SH-SY5Y (cell line): ENCODE measurements around the gene CBFA2T3.

Experiments used
- GATA2 ChIP-seq: IDR thresholded peaks from 2 replicates; pipeline ENCODE4 v1.6.1; 2011; ENCODE audit warnings: mild to moderate bottlenecking, low read depth, low read length
- GATA3 ChIP-seq: IDR thresholded peaks from 2 replicates; pipeline ENCODE4 v1.6.1; 2011; ENCODE audit warnings: low read depth, mild to moderate bottlenecking, low read length, moderate library complexity

DNA sequence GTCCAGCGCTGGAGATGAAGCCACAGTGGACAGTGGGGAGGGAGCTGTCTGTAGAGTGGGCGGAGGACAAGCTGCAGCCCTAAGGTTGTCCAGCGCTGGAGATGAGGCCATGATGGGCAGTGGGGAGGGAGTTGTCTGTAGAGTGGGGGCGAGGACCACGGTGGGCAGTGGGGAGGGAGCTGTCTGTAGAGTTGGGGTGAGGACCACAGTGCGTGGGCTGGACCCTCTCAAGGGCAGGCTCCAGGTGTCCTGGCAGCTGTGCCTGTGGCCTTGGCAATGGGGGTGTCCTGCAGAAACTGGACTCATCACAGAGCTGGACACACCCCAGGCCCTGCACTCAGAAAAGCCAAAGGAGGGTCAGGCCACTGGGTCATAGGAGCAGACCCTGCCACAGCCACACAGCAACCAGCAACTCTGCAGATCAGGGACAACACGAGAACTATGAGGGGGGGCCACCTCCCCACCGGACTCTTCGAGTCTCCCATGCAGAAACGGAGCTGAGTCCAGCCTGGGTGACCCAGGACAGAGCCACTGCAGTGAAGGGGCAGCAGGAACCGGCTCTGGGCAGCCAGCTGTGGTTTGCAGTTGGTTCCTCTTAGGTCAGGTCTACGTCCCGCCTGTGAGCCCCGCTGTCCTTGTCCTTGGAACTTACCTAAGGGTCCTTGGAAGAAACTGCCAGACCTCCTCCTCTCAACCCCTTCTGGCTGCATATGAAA, 33.4 kb upstream of the CBFA2T3 start:
- TF ChIP-seq GATA2: no peak
- TF ChIP-seq GATA3: no peak
